Dermis microvascular lymphatic vessel endothelial cell (primary cell): Measurements from ENCODE around the gene TYW1B. TPM values are rescaled to one million over a fixed set of nuclear protein-coding genes. Genes with fewer than 3 reads are reported as not detected.
A peak's percentile ranks its signal among the peaks of the same experiment; 100 is the strongest.
"Not testable (repeated sequence)": the region's sequence is repeated elsewhere in the genome, so short reads cannot be mapped to it uniquely, and the experiment has no call there.

Experiments used
- DNase-seq, 2 donors: peaks; one replicate each; pipeline versions ENCODE4 v3.0.0 to v3.0.0-alpha.2; 2010; ENCODE audit warnings: low read depth in 2 of 2
- total RNA-seq: library from RNA; depleted of rRNA; stranded (reverse); fragments of >200 nt; gene quantifications from 2 replicates; pipeline ENCODE4 v1.2.1, GENCODE V29; 2014

TYW1B gene
- total RNA-seq, 1 donor from 2014 or later, result 3.7 TPM

GRCh38 chr7:72700548-72700947 is 127.5 kb downstream of the TYW1B start:
- not testable (repeated sequence) for DNase-seq

- not testable (repeated sequence) for DNase-seq
These were observed 130.9 kb downstream of the TYW1B start for GRCh38 chr7:72697066-72697465.

- DNase-seq, result not testable (repeated sequence)
These were observed 131.4 kb downstream of the TYW1B start for GRCh38 chr7:72696643-72697042.

- not testable (repeated sequence) for DNase-seq
These were observed 132.5 kb downstream of the TYW1B start for GRCh38 chr7:72695482-72695881.

DNA sequence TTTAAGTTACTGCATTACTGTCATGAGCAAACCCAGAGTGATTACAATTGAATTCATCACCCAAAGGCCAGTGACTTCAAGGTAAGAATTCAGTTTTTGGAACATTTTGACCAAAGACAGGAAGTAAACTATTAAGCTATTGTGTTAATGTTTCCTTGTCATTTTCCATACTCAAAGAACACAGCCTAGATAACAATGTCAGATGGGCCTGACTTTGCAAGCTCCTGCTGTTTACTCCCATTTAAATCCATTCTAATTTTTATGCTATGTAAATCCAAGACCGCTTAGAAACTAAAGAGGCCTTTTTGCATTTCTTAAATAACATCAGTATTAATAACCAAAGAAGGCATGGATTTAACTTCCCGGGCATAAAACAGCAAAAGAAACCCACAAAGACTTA is 136.6 kb downstream of the TYW1B start:
- peak in 1 of 2 donors; percentile 69 for DNase-seq

GRCh38 chr7:72690177-72690576 is 137.8 kb downstream of the TYW1B start:
- DNase-seq, result not testable (repeated sequence)

GRCh38 chr7:72689344-72689743 is 138.7 kb downstream of the TYW1B start:
- DNase-seq, result peak in 1 of 2 donors; percentile 32

GRCh38 chr7:72681211-72681610 is 146.8 kb downstream of the TYW1B start:
- DNase-seq, result peak in 1 of 2 donors; percentile 12

DNA sequence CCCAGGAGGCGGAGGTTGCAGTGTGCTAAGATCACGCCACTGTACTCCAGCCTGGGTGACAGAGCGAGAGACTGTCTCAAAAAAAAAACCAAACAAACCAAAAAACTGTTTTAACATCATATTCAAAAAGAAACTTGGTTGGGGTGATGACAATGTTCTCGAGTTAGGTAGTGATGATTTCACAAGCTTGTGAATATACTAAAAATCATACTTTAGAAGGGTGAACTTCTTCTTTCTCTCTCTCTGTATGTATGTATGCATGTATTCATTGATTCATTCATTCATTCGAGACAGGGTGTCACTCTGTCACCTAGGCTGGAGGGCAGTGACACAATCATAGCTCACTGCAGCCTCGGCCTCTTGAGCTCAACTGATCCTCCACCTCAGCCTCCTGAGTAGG is 151.1 kb downstream of the TYW1B start:
- DNase-seq, result not testable (repeated sequence)

DNA sequence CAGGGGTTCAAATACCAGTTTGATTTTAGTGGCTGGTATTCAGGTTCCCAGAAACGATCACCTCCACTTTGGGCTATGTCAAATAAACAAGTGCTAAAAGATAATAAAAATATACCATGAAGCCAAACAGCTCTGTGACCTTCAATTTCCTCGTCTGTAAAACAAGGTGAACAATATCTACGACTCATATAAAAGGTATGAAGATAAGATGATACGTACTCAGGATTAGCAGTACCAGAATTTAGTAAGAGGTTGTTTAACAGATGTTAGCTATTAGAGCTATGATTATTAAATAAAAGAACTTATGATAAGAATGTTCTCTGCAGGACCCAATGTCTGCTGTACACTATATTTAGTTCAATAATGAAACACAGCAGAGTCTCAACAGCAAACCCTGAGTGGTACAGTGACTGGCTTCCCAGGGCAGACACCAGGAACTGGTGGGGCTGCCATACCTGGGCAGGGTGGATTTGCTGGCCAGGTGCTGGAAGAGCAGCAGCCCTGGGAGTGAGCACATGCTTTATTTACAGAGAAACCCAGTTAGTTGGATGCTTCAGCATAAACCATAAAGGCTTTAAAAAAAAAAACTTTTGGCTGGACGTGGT is 151.8 kb downstream of the TYW1B start:
- DNase-seq, result peak in 1 of 2 donors; percentile 5

DNA sequence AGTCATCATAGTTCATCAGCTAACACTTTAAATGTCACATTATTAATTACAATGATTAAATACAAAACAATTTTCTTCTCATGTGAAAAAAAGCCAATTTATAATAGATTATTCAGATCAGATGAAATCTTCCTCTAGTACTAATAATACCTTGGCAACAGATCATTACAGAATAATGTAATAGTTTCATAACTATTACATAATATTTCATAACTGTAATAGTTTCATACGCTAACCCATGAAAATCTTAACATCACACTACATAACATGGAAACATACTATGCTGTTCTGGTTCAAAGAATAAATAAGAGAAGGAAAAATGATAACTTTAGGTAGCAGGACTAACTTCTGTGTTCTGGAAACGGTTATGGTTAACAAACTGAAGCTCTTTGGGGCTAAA is 152.3 kb downstream of the TYW1B start:
- not testable (repeated sequence) for DNase-seq

- no peak for DNase-seq
These were observed 153.6 kb downstream of the TYW1B start for GRCh38 chr7:72674394-72674793.

DNA sequence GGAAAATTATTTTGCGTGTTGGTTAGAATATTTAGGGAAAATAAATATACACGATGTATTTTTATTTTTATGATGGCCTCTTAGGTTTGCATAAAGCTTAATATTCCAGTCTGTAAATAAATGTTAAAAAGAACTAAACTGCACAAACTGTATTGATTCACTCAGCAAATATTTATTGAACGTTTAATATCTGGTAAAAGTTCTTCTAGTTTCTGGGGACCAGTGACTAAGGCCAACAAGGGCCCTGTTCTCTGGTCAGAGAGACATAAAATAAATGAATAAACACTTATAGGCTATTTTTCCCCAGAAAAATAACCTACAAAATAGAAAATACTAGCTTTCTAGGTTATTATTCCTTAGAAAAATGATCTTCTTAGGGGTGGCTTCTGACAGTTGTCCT is 157.2 kb downstream of the TYW1B start:
- not testable (repeated sequence) for DNase-seq

DNA sequence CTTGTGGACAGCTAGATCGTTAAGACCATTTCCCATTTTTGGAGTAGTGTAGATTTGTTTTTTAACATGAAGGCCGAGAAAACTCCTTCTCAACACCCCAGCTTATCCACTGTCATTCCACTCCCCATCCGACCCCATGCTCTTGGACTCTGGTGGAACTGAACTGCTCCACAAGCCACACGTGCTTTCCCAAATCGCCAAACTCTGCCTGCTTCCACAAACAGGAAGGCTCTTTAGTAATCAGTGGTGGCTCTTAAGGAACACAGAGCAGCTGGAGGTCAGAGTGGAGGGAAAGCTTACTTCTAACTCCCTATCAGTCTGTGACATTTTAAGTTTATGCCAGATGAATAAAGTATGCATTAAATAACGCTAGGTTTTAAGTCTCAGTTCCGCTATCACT is 159.6 kb downstream of the TYW1B start:
- DNase-seq, result not testable (repeated sequence)

DNA sequence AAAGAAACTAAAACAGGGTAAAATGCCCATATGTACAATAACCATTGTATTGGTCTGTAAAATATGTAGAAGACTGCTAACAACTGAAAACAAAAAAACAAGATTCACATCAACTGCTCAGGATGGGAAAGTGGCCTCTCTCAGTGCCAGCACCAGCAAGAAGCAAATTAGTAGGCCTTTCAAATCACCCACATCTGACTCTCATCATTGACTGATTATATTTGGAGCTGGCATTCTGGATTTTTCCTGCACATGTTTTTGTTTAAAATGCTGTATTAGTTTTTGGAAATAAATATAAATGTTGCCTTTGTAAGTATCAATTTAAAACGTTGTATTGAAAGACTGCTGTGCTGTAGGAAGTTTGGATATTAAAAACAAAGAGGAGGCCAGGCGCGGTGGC is 161.0 kb downstream of the TYW1B start:
- DNase-seq, result not testable (repeated sequence)

DNA sequence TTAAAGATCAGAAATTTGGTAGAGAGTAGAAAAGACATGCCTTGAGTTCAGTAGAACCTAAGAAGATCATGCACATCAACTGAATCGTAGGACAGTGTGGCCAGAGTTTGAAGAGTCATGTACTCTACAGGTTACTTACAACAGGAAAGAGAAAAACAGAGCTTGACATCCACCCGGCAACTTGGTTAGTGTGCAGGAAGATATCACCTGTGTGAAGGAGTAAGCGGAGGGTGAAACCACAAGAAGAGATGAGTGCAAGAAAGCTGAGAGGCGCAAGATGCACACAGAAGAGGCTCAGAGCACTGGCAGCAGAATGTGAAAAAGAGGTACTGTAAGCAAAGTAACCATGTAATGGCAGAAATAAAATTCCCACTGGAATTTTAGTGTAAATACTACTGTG is 179.4 kb downstream of the TYW1B start:
- DNase-seq, result not testable (repeated sequence)

- DNase-seq, result not testable (repeated sequence)
These were observed 184.3 kb downstream of the TYW1B start for GRCh38 chr7:72643708-72644107.

DNA sequence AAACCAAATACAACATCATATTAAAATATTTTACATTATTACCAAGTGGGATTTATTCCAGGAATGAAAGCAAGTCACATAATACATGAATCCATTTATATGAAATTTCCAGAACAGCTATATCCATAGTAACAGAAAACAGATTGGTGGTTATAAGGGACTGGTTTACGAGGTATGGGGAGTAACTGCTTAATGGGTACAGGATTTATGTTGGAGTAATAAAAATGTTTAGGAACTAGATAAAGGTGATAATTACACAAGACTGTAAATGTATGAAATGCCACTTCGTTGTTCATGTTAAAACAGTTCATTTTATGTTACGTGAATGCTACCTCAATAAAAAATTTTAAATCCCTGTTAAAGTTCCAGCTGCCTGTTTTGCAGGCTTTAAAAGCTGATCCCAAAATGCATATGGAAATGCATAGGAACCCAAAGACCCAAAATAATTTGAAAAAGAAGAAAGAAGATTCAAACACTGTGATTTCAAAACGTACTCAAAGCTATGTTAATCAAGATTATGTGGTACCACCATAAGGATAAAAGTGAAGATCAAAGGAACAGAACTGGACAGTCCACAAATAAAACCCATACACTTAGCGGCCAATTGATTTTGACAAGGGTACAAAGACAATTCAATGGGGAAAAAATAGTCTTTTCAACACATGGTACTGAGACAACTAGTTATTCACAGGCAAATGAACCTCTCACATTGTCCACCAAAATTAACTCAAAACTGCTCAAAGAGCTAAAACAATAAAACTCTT is 186.3 kb downstream of the TYW1B start:
- not testable (repeated sequence) for DNase-seq

GRCh38 chr7:72640740-72641139 is 187.3 kb downstream of the TYW1B start:
- not testable (repeated sequence) for DNase-seq

- DNase-seq, result peak in 1 of 2 donors; percentile 2
These were observed 192.6 kb downstream of the TYW1B start for GRCh38 chr7:72635273-72635908.

DNA sequence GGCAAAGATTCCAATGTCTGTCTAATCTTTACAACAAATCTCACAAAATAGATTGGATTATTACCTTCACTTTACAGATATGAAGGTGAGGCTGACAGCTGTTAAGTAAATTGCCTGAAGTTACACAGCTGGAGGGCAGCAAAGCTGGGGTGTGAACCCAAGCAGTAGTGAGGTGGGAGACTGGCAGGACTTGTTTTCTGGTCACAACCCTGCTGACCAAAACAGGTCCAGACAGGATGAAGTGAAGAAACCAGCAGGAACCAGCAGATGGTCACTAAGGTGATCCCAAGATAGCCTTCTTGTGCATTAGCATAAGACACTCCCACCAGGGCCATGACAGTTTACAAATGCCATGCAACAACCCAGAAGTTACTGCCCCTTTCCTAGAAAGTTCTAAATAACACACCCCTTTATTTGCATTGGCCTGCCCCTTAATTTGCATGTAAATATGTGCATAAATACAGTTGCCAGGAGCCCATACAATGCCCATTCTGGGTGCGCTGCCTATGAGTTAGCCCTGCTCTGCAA is 195.2 kb downstream of the TYW1B start:
- not testable (repeated sequence) for DNase-seq

DNA sequence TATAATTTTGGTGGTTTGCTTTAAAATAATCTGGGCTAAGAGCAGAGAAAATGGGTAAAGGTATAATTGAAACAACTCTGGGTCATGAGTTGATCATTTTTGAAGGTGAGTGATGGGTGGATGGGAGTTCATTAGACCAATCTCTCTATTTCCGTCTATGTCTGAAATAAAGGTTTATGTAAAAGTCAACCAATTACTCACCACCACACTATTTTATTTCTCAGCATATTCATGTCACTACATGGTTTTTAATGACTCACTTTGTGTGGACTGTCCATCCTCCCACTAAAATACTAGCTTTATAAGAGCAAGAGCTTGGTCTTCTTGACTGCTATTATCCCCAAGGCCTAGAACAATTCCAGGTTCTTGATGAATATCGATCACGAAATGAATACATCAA is 199.6 kb downstream of the TYW1B start:
- not testable (repeated sequence) for DNase-seq
